ENCODE data around the gene CWC27.
"Not testable (repeated sequence)": the region's sequence is repeated elsewhere in the genome, so short reads cannot be mapped to it uniquely, and the experiment has no call there.

DNA sequence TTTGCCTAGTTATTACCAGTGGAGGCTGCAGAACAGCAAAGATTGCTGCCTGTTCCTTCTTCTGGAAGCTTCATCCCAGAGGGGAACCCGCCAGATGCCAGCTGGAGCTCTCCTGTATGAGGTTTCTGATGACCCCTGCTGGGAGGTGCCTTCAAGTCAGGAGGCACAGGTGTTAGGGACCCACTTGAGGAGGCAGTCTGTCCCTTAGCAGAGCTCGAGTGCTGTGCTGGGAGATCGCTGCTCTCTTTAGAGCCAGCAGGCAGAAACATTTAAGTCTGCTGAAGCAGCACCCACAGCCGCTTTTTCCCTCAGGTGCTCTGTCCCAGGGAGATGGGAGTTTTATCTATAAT is 170.7 kb downstream of the CWC27 start:
- not testable (repeated sequence) for TF ChIP-seq POLR2AphosphoS5 (IDR thresholded peaks at IDR 0.05; ENCODE audit: low read depth, low read length); YY1 (IDR thresholded peaks at IDR 0.05; ENCODE audit: low read depth); MEF2A (IDR thresholded peaks at IDR 0.05; ENCODE audit: borderline replicate concordance, low read depth); MXI1 (IDR thresholded peaks at IDR 0.05; ENCODE audit: low read depth, low read length); RXRA (IDR thresholded peaks at IDR 0.05; ENCODE audit: borderline replicate concordance, low read depth); NFIC (IDR thresholded peaks at IDR 0.05; ENCODE audit: borderline replicate concordance); SIN3A (IDR thresholded peaks at IDR 0.05; ENCODE audit: borderline replicate concordance, low read depth, low read length); FOXM1 (IDR thresholded peaks at IDR 0.05; ENCODE audit: low read depth); TEAD4 (IDR thresholded peaks at IDR 0.05; ENCODE audit: borderline replicate concordance, insufficient read depth); NRF1 (IDR thresholded peaks at IDR 0.05; ENCODE audit: low read depth, low read length)
- TF ChIP-seq, protein P1, sequence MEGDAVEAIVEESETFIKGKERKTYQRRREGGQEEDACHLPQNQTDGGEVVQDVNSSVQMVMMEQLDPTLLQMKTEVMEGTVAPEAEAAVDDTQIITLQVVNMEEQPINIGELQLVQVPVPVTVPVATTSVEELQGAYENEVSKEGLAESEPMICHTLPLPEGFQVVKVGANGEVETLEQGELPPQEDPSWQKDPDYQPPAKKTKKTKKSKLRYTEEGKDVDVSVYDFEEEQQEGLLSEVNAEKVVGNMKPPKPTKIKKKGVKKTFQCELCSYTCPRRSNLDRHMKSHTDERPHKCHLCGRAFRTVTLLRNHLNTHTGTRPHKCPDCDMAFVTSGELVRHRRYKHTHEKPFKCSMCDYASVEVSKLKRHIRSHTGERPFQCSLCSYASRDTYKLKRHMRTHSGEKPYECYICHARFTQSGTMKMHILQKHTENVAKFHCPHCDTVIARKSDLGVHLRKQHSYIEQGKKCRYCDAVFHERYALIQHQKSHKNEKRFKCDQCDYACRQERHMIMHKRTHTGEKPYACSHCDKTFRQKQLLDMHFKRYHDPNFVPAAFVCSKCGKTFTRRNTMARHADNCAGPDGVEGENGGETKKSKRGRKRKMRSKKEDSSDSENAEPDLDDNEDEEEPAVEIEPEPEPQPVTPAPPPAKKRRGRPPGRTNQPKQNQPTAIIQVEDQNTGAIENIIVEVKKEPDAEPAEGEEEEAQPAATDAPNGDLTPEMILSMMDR (IDR thresholded peaks at IDR 0.05): not testable (repeated sequence)
- TF ChIP-seq, protein P2, sequence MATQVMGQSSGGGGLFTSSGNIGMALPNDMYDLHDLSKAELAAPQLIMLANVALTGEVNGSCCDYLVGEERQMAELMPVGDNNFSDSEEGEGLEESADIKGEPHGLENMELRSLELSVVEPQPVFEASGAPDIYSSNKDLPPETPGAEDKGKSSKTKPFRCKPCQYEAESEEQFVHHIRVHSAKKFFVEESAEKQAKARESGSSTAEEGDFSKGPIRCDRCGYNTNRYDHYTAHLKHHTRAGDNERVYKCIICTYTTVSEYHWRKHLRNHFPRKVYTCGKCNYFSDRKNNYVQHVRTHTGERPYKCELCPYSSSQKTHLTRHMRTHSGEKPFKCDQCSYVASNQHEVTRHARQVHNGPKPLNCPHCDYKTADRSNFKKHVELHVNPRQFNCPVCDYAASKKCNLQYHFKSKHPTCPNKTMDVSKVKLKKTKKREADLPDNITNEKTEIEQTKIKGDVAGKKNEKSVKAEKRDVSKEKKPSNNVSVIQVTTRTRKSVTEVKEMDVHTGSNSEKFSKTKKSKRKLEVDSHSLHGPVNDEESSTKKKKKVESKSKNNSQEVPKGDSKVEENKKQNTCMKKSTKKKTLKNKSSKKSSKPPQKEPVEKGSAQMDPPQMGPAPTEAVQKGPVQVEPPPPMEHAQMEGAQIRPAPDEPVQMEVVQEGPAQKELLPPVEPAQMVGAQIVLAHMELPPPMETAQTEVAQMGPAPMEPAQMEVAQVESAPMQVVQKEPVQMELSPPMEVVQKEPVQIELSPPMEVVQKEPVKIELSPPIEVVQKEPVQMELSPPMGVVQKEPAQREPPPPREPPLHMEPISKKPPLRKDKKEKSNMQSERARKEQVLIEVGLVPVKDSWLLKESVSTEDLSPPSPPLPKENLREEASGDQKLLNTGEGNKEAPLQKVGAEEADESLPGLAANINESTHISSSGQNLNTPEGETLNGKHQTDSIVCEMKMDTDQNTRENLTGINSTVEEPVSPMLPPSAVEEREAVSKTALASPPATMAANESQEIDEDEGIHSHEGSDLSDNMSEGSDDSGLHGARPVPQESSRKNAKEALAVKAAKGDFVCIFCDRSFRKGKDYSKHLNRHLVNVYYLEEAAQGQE (IDR thresholded peaks at IDR 0.05; ENCODE audit: low read depth, low read length): not testable (repeated sequence)
- TF ChIP-seq, protein P3, sequence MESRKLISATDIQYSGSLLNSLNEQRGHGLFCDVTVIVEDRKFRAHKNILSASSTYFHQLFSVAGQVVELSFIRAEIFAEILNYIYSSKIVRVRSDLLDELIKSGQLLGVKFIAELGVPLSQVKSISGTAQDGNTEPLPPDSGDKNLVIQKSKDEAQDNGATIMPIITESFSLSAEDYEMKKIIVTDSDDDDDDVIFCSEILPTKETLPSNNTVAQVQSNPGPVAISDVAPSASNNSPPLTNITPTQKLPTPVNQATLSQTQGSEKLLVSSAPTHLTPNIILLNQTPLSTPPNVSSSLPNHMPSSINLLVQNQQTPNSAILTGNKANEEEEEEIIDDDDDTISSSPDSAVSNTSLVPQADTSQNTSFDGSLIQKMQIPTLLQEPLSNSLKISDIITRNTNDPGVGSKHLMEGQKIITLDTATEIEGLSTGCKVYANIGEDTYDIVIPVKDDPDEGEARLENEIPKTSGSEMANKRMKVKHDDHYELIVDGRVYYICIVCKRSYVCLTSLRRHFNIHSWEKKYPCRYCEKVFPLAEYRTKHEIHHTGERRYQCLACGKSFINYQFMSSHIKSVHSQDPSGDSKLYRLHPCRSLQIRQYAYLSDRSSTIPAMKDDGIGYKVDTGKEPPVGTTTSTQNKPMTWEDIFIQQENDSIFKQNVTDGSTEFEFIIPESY (IDR thresholded peaks at IDR 0.05; ENCODE audit: borderline replicate concordance, low read depth): not testable (repeated sequence)
- TF ChIP-seq, protein P4, sequence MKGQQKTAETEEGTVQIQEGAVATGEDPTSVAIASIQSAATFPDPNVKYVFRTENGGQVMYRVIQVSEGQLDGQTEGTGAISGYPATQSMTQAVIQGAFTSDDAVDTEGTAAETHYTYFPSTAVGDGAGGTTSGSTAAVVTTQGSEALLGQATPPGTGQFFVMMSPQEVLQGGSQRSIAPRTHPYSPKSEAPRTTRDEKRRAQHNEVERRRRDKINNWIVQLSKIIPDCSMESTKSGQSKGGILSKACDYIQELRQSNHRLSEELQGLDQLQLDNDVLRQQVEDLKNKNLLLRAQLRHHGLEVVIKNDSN (IDR thresholded peaks at IDR 0.05; ENCODE audit: borderline replicate concordance, low read depth): not testable (repeated sequence)

Measured in SK-N-SH (cell line).